A549 (cell line): ENCODE data around the gene TRAPPC6A. TPM values are rescaled to one million over a fixed set of nuclear protein-coding genes. Genes with fewer than 3 reads are reported as not detected.

Source experiments
- ATAC-seq, 2 experiments: fragments of 200-7000 bp in 1 of 2; fragments of >200 bp in 1 of 2; cut with Nextera tagmentation in 1 of 2; cut with Tn5 transposase in 1 of 2; 3 replicates each; pipeline versions ENCODE4 v1.8.0 to v1.9.1; 2018 to 2020; ENCODE audit warnings: mild to moderate bottlenecking in 1 of 2, moderate library complexity in 1 of 2
- CTCF ChIA-PET: fragments of 300-600 bp; sonication (Branson Sonifier 250); formaldehyde crosslinking; extraction: SDS; loops from one replicate; lab custom pipeline; 2021; ENCODE audit warnings: antibody characterized with exemption, inconsistent platforms; lab: Yijun Ruan, JAX
- POLR2A ChIA-PET: fragments of 350-600 bp; formaldehyde crosslinking; extraction: SDS; loops from one replicate; lab custom pipeline; 2021; ENCODE audit warnings: antibody characterized with exemption, inconsistent platforms; lab: Yijun Ruan, JAX
- DNase-seq, 2 experiments: peaks; one replicate each; pipeline versions ENCODE4 v3.0.0 to v3.0.0-alpha.2; 2011 to 2016; ENCODE audit warnings: low read depth in 1 of 2, low spot score in 1 of 2
- FAIRE-seq: peaks from 2 replicates; lab custom pipeline; 2011; peaks lifted over from hg19 to GRCh38; lab: Jason Lieb, UNC
- H3K27ac ChIP-seq, 2 experiments: fragments of >200 bp; sonication (Bioruptor Twin); formaldehyde crosslinking; 3 replicates each; pipeline ENCODE4 v1.5.1; 2016 to 2017
- H3K4me1 ChIP-seq: fragments of >200 bp; sonication (Bioruptor Twin); formaldehyde crosslinking; 3 replicates; pipeline ENCODE4 v1.6.1; 2016
- H3K4me2 ChIP-seq: fragments of >200 bp; sonication (Bioruptor Twin); formaldehyde crosslinking; 3 replicates; pipeline ENCODE4 v1.6.1; 2016
- H3K4me3 ChIP-seq: fragments of >200 bp; sonication (Bioruptor Twin); formaldehyde crosslinking; 3 replicates; pipeline ENCODE4 v1.5.1; 2016
- H3K9me3 ChIP-seq: fragments of >200 bp; sonication (Bioruptor Twin); formaldehyde crosslinking; 3 replicates; pipeline ENCODE4 v1.6.1; 2016
- CTCF ChIP-seq: fragments of >200 bp; sonication (Bioruptor Twin); formaldehyde crosslinking; IDR thresholded peaks from 3 replicates; pipeline ENCODE4 v1.5.1; 2016
- ELK1 ChIP-seq: fragments of 150-350 bp; IDR thresholded peaks from 2 replicates; pipeline ENCODE4 v1.6.1; 2014; ENCODE audit warnings: low read depth, mild to moderate bottlenecking, low read length
- HDAC2 ChIP-seq: fragments of 200-600 bp; sonication (generic); IDR thresholded peaks from 2 replicates; pipeline ENCODE4 v1.6.1; 2016
- HOXB5 ChIP-seq: fragments of 250-450 bp; sonication (Bioruptor Pico); IDR thresholded peaks from 2 replicates; pipeline ENCODE4 v1.5.0; 2020; ENCODE audit warnings: mild to moderate bottlenecking, moderate library complexity
- KDM5A ChIP-seq: fragments of 200-600 bp; sonication (generic); IDR thresholded peaks from 2 replicates; pipeline ENCODE4 v1.6.1; 2016; ENCODE audit warnings: antibody characterized with exemption, mild to moderate bottlenecking
- MAX ChIP-seq: IDR thresholded peaks from 2 replicates; pipeline ENCODE4 v1.6.1; 2012
- NPAS2 ChIP-seq: fragments of 250-450 bp; sonication (Bioruptor Pico); IDR thresholded peaks from 2 replicates; pipeline ENCODE4 v1.8.0; 2022; ENCODE audit warnings: mild to moderate bottlenecking, moderate library complexity, borderline replicate concordance
- NR3C1 ChIP-seq: fragments of >200 bp; sonication (Bioruptor Twin); formaldehyde crosslinking; IDR thresholded peaks from 3 replicates; pipeline ENCODE4 v1.6.1; 2017
- RAD21 ChIP-seq, 2 experiments: fragments of >200 bp in 1 of 2; sonication (Bioruptor Twin) in 1 of 2; formaldehyde crosslinking in 1 of 2; IDR thresholded peaks in 1 of 2; conservative IDR thresholded peaks in 1 of 2; 2 replicates in 1 of 2; 3 replicates in 1 of 2; pipeline ENCODE4 v1.6.1; 2012 to 2018; ENCODE audit warnings: inconsistent platforms in 1 of 2
- RFX5 ChIP-seq: fragments of 450-650 bp; IDR thresholded peaks from 2 replicates; pipeline ENCODE4 v1.7.1; 2014; ENCODE audit warnings: antibody characterized with exemption, mild to moderate bottlenecking, moderate library complexity
- RNF2 ChIP-seq: fragments of 200-600 bp; sonication (generic); IDR thresholded peaks from 2 replicates; pipeline ENCODE4 v1.6.1; 2016; ENCODE audit warnings: low read depth, mild to moderate bottlenecking, antibody characterized with exemption, moderate library complexity, borderline replicate concordance
- SMC3 ChIP-seq: fragments of >200 bp; sonication (Bioruptor Twin); formaldehyde crosslinking; IDR thresholded peaks from 3 replicates; pipeline ENCODE4 v1.6.1; 2018; ENCODE audit warnings: inconsistent platforms
- USF2 ChIP-seq: fragments of 450-650 bp; IDR thresholded peaks from 2 replicates; pipeline ENCODE4 v1.6.1; 2014; ENCODE audit warnings: antibody characterized with exemption
- ZNF302 ChIP-seq: fragments of 250-450 bp; sonication (Bioruptor Pico); IDR thresholded peaks from 2 replicates; pipeline ENCODE4 v1.9.0; 2021; ENCODE audit warnings: inconsistent platforms, mild to moderate bottlenecking, moderate library complexity
- WGBS: methylation state at CpG from one replicate; pipeline ENCODE4 v1.1.6; 2017; ENCODE audit errors: missing lambda C conversion rate; 5-methylcytosine and 5-hydroxymethylcytosine counted together
- polyA plus RNA-seq, 4 experiments: library from polyadenylated mRNA; depleted of rRNA in 3 of 4; stranded (reverse); fragments of >200 nt; fragmentation: RNase III in 1 of 4; extraction: RNeasy Plus Mini Kit Qiagen cat#74134 plus additional on column Dnase treatment in 1 of 4; gene quantifications; 2 replicates in 3 of 4; 3 replicates in 1 of 4; pipeline ENCODE4 v1.2.3, GENCODE V29; 2011 to 2017

Gene TRAPPC6A
- polyA plus RNA-seq, 2 of the 4 experiments (the other 2 are of a cell fraction): 28.5 to 29.8 TPM

GRCh38 chr19:45187421-45188100 is 9.5 kb upstream of the TRAPPC6A start:
- TF ChIP-seq HDAC2: no peak
- peak; percentile 64 for TF ChIP-seq CTCF
- TF ChIP-seq RAD21 (conservative IDR thresholded peaks at IDR 0.05 in 1 of 2, IDR thresholded peaks at IDR 0.05 in 1 of 2): peak; percentile 49 to 61; a peak in 4 of 5 replicates
- peak; percentile 43 for TF ChIP-seq SMC3
- no peak for TF ChIP-seq RNF2
- TF ChIP-seq, all 56 proteins: peak for 3
- CTCF ChIA-PET: interaction anchor here (0.8 to 2.8 kb wide), 14 partner anchors 9 to 96 kb away, joined by 3 to 11 read pairs (median 4); partner anchors contain the start of genes BLOC1S3 and NKPD1
- no peak overlapping the region for H3K4me3 ChIP-seq
- no peaks in the 10 kb centered on the region for H3K4me1 ChIP-seq
- FAIRE-seq: no peak
- DNase-seq: peak in 1 of 2 experiments; percentile 49
- ATAC-seq: peak; percentile 43 to 71; a peak in 4 of 6 replicates
- POLR2A ChIA-PET: interaction anchor here (1.0 to 1.2 kb wide), 2 partner anchors 9 to 454 kb away, joined by 3 to 9 read pairs; partner anchors contain the start of genes BLOC1S3 and TRAPPC6A
- 40% methylated on average over 12 of the region's 12 CpGs for WGBS
- H3K9me3 ChIP-seq: no peaks in the 10 kb centered on the region
- no peak overlapping the region for H3K27ac ChIP-seq
- H3K4me2 ChIP-seq: no peak overlapping the region

GRCh38 chr19:45186509-45187334 is 8.7 kb upstream of the TRAPPC6A start:
- 77% methylated on average over 12 of the region's 12 CpGs for WGBS
- no peak for FAIRE-seq
- peak; percentile 73 to 82 for ATAC-seq
- CTCF ChIA-PET: interaction anchor here (0.6 to 2.8 kb wide), 18 partner anchors 8 to 275 kb away, joined by 3 to 11 read pairs (median 4); partner anchors contain the start of genes BLOC1S3 and NKPD1
- DNase-seq: peak in 1 of 2 experiments; percentile 43
- Histone ChIP-seq H3K4me3 (no peak overlapping the region), H3K4me1 (no peaks in the 10 kb centered on the region), H3K9me3 (no peaks in the 10 kb centered on the region), H3K27ac (no peak overlapping the region), H3K4me2 (no peak overlapping the region)
- no peak for TF ChIP-seq ZNF302 (CRISPR knock-in tag)
- no peak for TF ChIP-seq HOXB5 (CRISPR knock-in tag)
- no peak for TF ChIP-seq NR3C1
- no peak for TF ChIP-seq USF2
- TF ChIP-seq NPAS2 (CRISPR knock-in tag): no peak
- TF ChIP-seq ELK1: no peak
- TF ChIP-seq RFX5: no peak
- no peak for TF ChIP-seq KDM5A
- TF ChIP-seq, all 56 proteins: peak for 0
- POLR2A ChIA-PET: interaction anchor here (0.6 to 1.2 kb wide), 3 partner anchors 8 to 455 kb away, joined by 3 to 9 read pairs (median 3); partner anchors contain the start of genes BLOC1S3 and TRAPPC6A

DNA sequence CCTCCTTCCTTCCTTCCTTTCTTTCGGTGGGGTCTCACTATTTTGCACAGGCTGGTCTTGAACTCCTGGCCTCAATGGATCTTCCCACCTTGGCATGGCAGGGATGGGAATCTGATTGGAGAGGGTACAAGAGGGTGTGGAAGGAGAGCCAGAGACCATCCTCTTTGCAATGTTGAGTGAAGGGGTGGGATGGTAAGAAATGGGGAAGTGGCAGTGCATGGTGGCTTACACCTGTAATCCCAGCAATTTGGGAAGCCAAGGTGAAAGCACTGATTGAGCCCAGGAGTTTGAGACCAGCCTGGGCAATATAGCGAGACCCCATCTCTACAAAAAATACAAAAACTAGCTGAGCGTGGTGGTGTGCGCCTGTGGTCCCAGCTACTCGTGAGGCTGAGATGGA is 6.1 kb upstream of the TRAPPC6A start:
- Histone ChIP-seq H3K4me2 (no peak overlapping the region), H3K4me1 (peaks cover 6% of the 10 kb centered on the region; the same call in 1 of the 3 replicates), H3K9me3 (no peaks in the 10 kb centered on the region), H3K4me3 (no peak overlapping the region), H3K27ac (no peak overlapping the region)
- CTCF ChIA-PET: interaction anchor here (0.6 to 1.8 kb wide), 2 partner anchors 12 to 20 kb away, joined by 3 to 4 read pairs; no protein-coding TSS in a partner anchor
- no peak for FAIRE-seq
- POLR2A ChIA-PET: interaction anchor here (0.6 kb wide), 1 partner anchor 1009 kb away, joined by 4 read pairs; no protein-coding TSS in a partner anchor
- no peak for TF ChIP-seq MAX
- 88% methylated on average over 5 of the region's 5 CpGs for WGBS
- no peak for ATAC-seq
- no peak for DNase-seq
